BLaER1 (cell line): ENCODE data around the gene RCE1.
A peak's percentile ranks its signal among the peaks of the same experiment; 100 is the strongest.

ENCODE experiments used
- H3K27ac ChIP-seq: shearing (Covaris generic); formaldehyde crosslinking; 2 replicates; pipeline ENCODE4 v1.8.1; 2022
- H3K27me3 ChIP-seq: shearing (Covaris generic); formaldehyde crosslinking; 2 replicates; pipeline ENCODE4 v1.8.1; 2022
- H3K36me3 ChIP-seq: shearing (Covaris generic); formaldehyde crosslinking; 2 replicates; pipeline ENCODE4 v1.8.1; 2022
- H3K4me1 ChIP-seq: shearing (Covaris generic); formaldehyde crosslinking; 2 replicates; pipeline ENCODE4 v1.8.1; 2022
- H3K4me2 ChIP-seq: shearing (Covaris generic); formaldehyde crosslinking; 2 replicates; pipeline ENCODE4 v1.8.1; 2022
- H3K4me3 ChIP-seq: shearing (Covaris generic); formaldehyde crosslinking; 2 replicates; pipeline ENCODE4 v1.8.1; 2022
- H3K9ac ChIP-seq: shearing (Covaris generic); formaldehyde crosslinking; 2 replicates; pipeline ENCODE4 v1.8.1; 2022
- H3K9me3 ChIP-seq: shearing (Covaris generic); formaldehyde crosslinking; 2 replicates; pipeline ENCODE4 v1.8.1; 2022
- H4K20me1 ChIP-seq: shearing (Covaris generic); formaldehyde crosslinking; 2 replicates; pipeline ENCODE4 v1.8.1; 2022
- Cebpa-rat ChIP-seq: shearing (Covaris generic); IDR thresholded peaks from 2 replicates; pipeline ENCODE4 v1.8.1; 2022

RCE1 gene

DNA sequence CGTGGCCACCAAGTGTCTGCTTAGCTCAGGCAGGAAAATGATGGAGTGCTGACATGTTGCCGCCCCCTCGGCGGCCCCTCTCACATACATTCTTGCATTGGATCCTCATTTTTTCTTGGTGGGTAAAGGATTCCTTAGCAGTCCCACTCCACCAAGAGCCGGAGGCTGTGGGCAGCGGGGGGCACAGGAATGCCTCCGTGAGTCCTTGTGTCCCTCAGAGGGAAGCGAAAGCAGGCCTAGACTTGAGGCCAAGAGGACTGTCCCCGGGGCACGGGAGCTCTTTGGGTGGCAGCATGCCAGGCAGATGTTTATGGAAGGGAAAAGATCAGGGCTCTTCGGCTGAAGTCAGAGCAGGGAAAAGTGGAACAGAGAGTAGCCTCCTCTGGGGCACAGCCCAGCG is 35.2 kb downstream of the RCE1 start:
- Histone ChIP-seq H3K9me3 (no peaks in the 10 kb centered on the region), H3K4me2 (peak overlapping the region; percentile 77; the same call in 1 of the 2 replicates), H3K36me3 (no peaks in the 10 kb centered on the region), H3K4me1 (peaks cover 72% of the 10 kb centered on the region), H3K9ac (no peak overlapping the region), H3K4me3 (no peak overlapping the region), H3K27ac (no peak overlapping the region), H3K27me3 (peaks cover 3% of the 10 kb centered on the region), H4K20me1 (no peaks in the 10 kb centered on the region)
- TF ChIP-seq Cebpa-rat, result no peak

GRCh38 chr11:66879000-66879399 is 35.8 kb downstream of the RCE1 start:
- Histone ChIP-seq H4K20me1 (no peaks in the 10 kb centered on the region), H3K36me3 (no peaks in the 10 kb centered on the region), H3K27me3 (peaks cover 3% of the 10 kb centered on the region), H3K27ac (no peak overlapping the region), H3K4me3 (no peak overlapping the region), H3K4me2 (peak overlapping the region; percentile 77), H3K9me3 (no peaks in the 10 kb centered on the region), H3K4me1 (peaks cover 72% of the 10 kb centered on the region), H3K9ac (no peak overlapping the region)
- TF ChIP-seq Cebpa-rat, result no peak

GRCh38 chr11:66879583-66879982 is 36.3 kb downstream of the RCE1 start:
- H4K20me1 ChIP-seq, result no peaks in the 10 kb centered on the region
- peaks cover 70% of the 10 kb centered on the region for H3K4me1 ChIP-seq
- no peaks in the 10 kb centered on the region for H3K36me3 ChIP-seq
- no peak for TF ChIP-seq Cebpa-rat
- H3K4me3 ChIP-seq, result no peak overlapping the region
- peaks cover 3% of the 10 kb centered on the region for H3K27me3 ChIP-seq
- no peaks in the 10 kb centered on the region for H3K9me3 ChIP-seq
- peak overlapping the region; percentile 77 for H3K4me2 ChIP-seq
- H3K27ac ChIP-seq, result 0 out of 2 replicates have a peak overlapping the region, but pooled peaks have one; percentile 55
- H3K9ac ChIP-seq, result no peak overlapping the region

DNA sequence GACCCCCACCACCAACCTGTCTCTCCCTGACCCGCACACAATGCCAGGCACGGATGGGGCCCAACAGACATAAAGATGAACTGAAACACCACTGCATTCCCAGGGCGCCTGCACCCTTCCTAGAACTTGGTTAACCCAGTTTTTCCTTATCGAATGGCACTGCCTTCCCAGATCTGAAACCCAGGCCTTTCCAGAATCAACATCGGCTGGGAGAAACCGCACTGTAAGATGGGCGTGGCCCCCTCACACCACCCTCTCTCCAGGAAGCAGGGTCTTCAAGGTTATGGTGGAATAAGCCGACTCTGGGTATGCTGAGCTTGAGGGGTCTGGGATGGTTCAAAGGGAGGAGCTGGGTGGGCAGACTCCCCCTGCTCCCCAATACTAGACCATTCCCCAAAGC is 36.8 kb downstream of the RCE1 start:
- Histone ChIP-seq H3K4me2 (peak overlapping the region; percentile 77), H3K4me1 (peaks cover 66% of the 10 kb centered on the region)

DNA sequence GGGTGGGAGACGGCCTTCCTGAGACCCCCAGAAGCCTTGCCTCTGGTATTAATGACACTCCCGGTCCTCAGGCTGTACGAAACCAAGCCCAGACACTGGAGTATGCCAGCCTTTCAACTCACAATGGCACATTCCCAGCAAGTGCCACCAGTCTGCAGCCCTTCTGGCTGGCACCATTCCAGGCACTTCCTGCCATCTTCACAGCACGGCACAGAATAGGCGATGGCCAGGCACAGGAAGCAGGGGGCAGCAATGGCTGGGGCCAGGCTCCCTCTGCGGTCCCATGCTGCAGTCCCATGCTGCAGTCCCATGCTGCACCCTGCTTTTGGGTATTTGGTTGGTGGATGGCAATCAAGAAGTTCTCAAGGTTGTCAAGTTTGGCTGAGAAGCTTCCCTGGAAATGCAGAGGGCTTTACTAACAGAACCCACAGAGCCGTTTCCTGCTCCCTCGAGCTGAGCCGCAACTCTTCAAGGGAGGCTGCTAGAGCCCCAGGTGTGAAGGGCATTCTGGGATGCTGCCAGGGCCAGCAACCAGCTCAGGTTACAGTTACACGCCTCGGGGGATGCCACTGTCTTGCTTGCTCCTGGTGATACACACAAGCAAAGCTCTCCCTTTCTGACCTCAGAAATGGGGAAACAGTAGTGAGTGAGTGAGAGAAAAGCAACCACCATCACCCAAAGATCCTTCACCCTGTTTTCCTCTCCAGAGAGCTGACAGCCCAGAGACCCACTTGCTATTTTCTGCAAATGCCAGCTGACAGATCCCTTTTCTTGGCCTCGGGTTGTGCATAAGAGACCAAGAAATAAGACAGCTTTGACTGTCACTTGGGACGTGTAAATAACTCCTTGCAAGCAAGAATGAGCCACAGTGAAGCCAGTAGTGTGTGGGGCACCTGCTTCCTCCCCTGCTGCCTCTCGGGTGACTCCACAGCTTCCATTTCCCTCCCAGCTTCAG is 37.5 kb downstream of the RCE1 start:
- Histone ChIP-seq H3K36me3 (no peaks in the 10 kb centered on the region), H4K20me1 (no peaks in the 10 kb centered on the region), H3K27ac (peak overlapping the region; percentile 55), H3K9me3 (no peaks in the 10 kb centered on the region), H3K4me3 (no peak overlapping the region), H3K9ac (peak overlapping the region; percentile 41; the same call in 1 of the 2 replicates), H3K4me1 (peaks cover 58% of the 10 kb centered on the region), H3K27me3 (peaks cover under 1% of the 10 kb centered on the region), H3K4me2 (peak overlapping the region; percentile 77)
- TF ChIP-seq Cebpa-rat, result no peak

More for the DNA sequence above, 36.8 kb downstream of the RCE1 start:
- Histone ChIP-seq H3K36me3 (no peaks in the 10 kb centered on the region), H3K27ac (peak overlapping the region; percentile 55), H4K20me1 (no peaks in the 10 kb centered on the region), H3K9me3 (no peaks in the 10 kb centered on the region), H3K27me3 (peaks cover 3% of the 10 kb centered on the region), H3K4me3 (no peak overlapping the region), H3K9ac (peak overlapping the region; percentile 41; the same call in 1 of the 2 replicates)
- TF ChIP-seq Cebpa-rat, result no peak

DNA sequence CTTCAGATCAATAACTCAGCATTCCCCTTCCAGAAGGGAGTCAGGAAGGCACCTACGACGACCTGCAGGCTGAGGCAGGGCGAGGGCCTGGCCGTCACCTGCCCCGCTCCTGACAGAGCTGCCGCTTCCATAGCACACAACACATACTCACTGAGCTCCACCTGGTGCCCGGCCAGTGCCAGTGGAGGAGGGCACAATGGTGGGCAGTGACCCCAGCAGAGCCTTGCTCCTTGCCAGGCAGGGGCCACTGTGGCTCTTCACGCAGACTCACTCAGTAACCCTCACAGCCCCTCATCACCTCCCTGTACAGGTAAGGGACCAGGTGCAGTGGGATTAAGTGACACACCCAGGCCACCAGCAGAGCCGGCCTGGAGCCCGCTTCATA is 38.2 kb downstream of the RCE1 start:
- TF ChIP-seq Cebpa-rat, result no peak
- 0 out of 2 replicates have a peak overlapping the region, but pooled peaks have one; percentile 41 for H3K9ac ChIP-seq

DNA sequence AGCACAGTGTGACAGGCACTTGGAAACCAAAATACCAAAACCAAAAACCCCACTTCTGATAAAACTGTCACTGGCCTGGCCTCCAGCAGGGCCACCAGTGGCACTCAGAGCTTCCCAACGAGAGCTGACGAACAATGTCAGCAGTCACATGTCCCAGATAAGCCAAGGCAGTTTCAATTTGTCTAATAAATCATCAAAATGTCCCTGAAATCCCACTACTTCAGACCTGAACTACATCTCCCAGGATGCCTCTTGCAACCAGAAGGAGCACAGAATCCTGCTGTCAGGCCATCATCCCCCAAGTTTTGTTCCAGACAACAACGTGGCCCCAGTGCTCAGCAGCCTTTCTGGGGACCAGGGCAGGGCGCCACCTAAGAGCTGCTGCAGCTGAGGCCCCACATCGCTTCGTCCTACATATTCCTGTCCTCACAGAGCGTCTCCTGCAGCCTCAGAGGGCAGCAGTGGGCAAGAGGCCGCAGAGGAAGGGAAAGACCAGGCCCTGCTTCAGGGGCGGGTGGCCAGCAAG is 38.7 kb downstream of the RCE1 start:
- no peak for TF ChIP-seq Cebpa-rat
- Histone ChIP-seq H3K4me1 (peaks cover 56% of the 10 kb centered on the region), H3K27me3 (no peaks in the 10 kb centered on the region), H3K4me3 (no peak overlapping the region), H3K36me3 (no peaks in the 10 kb centered on the region), H4K20me1 (no peaks in the 10 kb centered on the region), H3K4me2 (peak overlapping the region; percentile 77; the same call in 1 of the 2 replicates), H3K27ac (peak overlapping the region; percentile 39; the same call in 1 of the 2 replicates), H3K9me3 (no peaks in the 10 kb centered on the region), H3K9ac (peak overlapping the region; percentile 11; the same call in 1 of the 2 replicates)

More for the DNA sequence above, 38.2 kb downstream of the RCE1 start:
- no peaks in the 10 kb centered on the region; the same call in 1 of the 2 replicates for H3K27me3 ChIP-seq
- H3K9me3 ChIP-seq, result no peaks in the 10 kb centered on the region
- H3K4me3 ChIP-seq, result no peak overlapping the region
- no peaks in the 10 kb centered on the region for H4K20me1 ChIP-seq
- H3K4me2 ChIP-seq, result peak overlapping the region; percentile 77
- peaks cover 58% of the 10 kb centered on the region for H3K4me1 ChIP-seq
- H3K36me3 ChIP-seq, result no peaks in the 10 kb centered on the region
- peak overlapping the region; percentile 55; the same call in 1 of the 2 replicates for H3K27ac ChIP-seq

GRCh38 chr11:66882561-66883015 is 39.3 kb downstream of the RCE1 start:
- H3K4me3 ChIP-seq, result no peak overlapping the region
- H4K20me1 ChIP-seq, result no peaks in the 10 kb centered on the region
- TF ChIP-seq Cebpa-rat, result no peak
- H3K9me3 ChIP-seq, result no peaks in the 10 kb centered on the region
- peaks cover 56% of the 10 kb centered on the region for H3K4me1 ChIP-seq
- H3K9ac ChIP-seq, result peak overlapping the region; percentile 11; the same call in 1 of the 2 replicates
- no peak overlapping the region for H3K4me2 ChIP-seq
- no peaks in the 10 kb centered on the region for H3K36me3 ChIP-seq
- peak overlapping the region; percentile 39; the same call in 1 of the 2 replicates for H3K27ac ChIP-seq
- H3K27me3 ChIP-seq, result no peaks in the 10 kb centered on the region

GRCh38 chr11:66883016-66883965 is 40.0 kb downstream of the RCE1 start:
- H3K4me1 ChIP-seq, result peaks cover 52% of the 10 kb centered on the region
- no peaks in the 10 kb centered on the region for H3K9me3 ChIP-seq
- H3K27me3 ChIP-seq, result no peaks in the 10 kb centered on the region
- no peak overlapping the region for H3K4me2 ChIP-seq
- no peaks in the 10 kb centered on the region for H4K20me1 ChIP-seq
- no peaks in the 10 kb centered on the region for H3K36me3 ChIP-seq
- H3K4me3 ChIP-seq, result no peak overlapping the region
- TF ChIP-seq Cebpa-rat, result no peak
- H3K9ac ChIP-seq, result peak overlapping the region; percentile 11; the same call in 1 of the 2 replicates
- H3K27ac ChIP-seq, result no peak overlapping the region
